DOHH2 (cell line): Measurements from ENCODE around the gene NBPF1.
"Not testable (repeated sequence)": the region's sequence is repeated elsewhere in the genome, so short reads cannot be mapped to it uniquely, and the experiment has no call there.

Source experiments
- H3F3A ChIP-seq: fragments of 200-600 bp; sonication (generic), shearing (Covaris generic); 2 replicates; pipeline ENCODE4 v1.6.0; 2016; ENCODE audit warnings: antibody characterized with exemption, mild to moderate bottlenecking; ENCODE audit not compliant: control insufficient read depth, insufficient read depth
- H3K27ac ChIP-seq: fragments of 200-600 bp; sonication (generic); 2 replicates; pipeline ENCODE4 v1.5.1; 2014; ENCODE audit warnings: low read depth, mild to moderate bottlenecking, low read length, moderate library complexity
- H3K27me3 ChIP-seq: fragments of 200-600 bp; sonication (generic); 2 replicates; pipeline ENCODE4 v1.6.1; 2014; ENCODE audit warnings: mild to moderate bottlenecking, low read length, mixed read lengths; ENCODE audit not compliant: control insufficient read depth
- H3K36me3 ChIP-seq: fragments of 200-600 bp; sonication (generic); 2 replicates; pipeline ENCODE4 v1.6.1; 2014; ENCODE audit warnings: mild to moderate bottlenecking, low read length, moderate library complexity, mixed read lengths; ENCODE audit not compliant: control insufficient read depth
- H3K4me1 ChIP-seq: fragments of 200-600 bp; sonication (generic); 2 replicates; pipeline ENCODE4 v1.6.1; 2014; ENCODE audit warnings: mild to moderate bottlenecking, low read length, mixed read lengths; ENCODE audit not compliant: control insufficient read depth
- H3K4me2 ChIP-seq: fragments of 200-600 bp; sonication (generic); 2 replicates; pipeline ENCODE4 v1.6.0; 2014; ENCODE audit warnings: mild to moderate bottlenecking, low read length, moderate library complexity
- H3K4me3 ChIP-seq: fragments of 200-600 bp; sonication (generic); 2 replicates; pipeline ENCODE4 v1.5.1; 2014; ENCODE audit warnings: mild to moderate bottlenecking, low read length, mixed read lengths
- H3K79me2 ChIP-seq: fragments of 200-600 bp; sonication (generic); 2 replicates; pipeline ENCODE4 v1.6.1; 2014; ENCODE audit warnings: mild to moderate bottlenecking, low read length, mixed read lengths; ENCODE audit not compliant: control insufficient read depth
- H3K9me2 ChIP-seq: fragments of 200-600 bp; sonication (generic); replicated peaks from 2 replicates; pipeline ENCODE4 v1.6.1; 2014; ENCODE audit warnings: mild to moderate bottlenecking, low read length, mixed read lengths; ENCODE audit not compliant: control insufficient read depth
- H3K9me3 ChIP-seq: fragments of 200-600 bp; sonication (generic); 2 replicates; pipeline ENCODE4 v1.6.1; 2014; ENCODE audit warnings: antibody characterized with exemption, low read length, mixed read lengths; ENCODE audit not compliant: control insufficient read depth, insufficient read depth
- H4K20me1 ChIP-seq: fragments of 200-600 bp; sonication (generic); 2 replicates; pipeline ENCODE4 v1.6.0; 2014; ENCODE audit warnings: low read depth, mild to moderate bottlenecking, antibody characterized with exemption, low read length, moderate library complexity; ENCODE audit not compliant: control insufficient read depth, insufficient read depth

The NBPF1 gene

DNA sequence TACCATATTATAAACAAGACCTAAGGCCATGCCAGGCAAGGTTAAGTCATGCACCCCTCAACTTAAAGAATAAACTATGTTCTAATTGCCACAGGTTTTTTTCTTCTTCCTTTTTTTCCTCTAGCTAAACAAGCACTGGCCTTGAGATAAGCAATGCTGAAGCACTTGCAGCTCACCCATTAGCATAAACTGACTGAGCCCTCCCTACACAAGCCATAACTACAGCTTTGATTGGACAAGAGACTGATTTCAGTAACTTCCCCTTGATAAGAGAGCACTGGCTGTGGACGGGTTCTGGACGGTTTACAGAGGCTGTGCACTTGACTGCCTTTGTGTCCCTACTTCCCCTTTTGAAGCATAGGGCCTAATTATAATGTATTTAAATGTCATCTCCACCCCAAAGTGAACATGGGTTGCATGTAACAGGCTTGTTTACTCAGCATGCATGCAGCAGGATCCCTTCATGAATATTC, 72.9 kb downstream of the NBPF1 start:
- peak overlapping the region; percentile 49 for H3K4me2 ChIP-seq
- peak overlapping the region; percentile 62 for H3K27ac ChIP-seq
- not testable (repeated sequence) for H3F3A ChIP-seq, H3K27me3 ChIP-seq, H4K20me1 ChIP-seq, H3K79me2 ChIP-seq, H3K4me3 ChIP-seq, H3K4me1 ChIP-seq, H3K9me3 ChIP-seq, H3K9me2 ChIP-seq, H3K36me3 ChIP-seq

DNA sequence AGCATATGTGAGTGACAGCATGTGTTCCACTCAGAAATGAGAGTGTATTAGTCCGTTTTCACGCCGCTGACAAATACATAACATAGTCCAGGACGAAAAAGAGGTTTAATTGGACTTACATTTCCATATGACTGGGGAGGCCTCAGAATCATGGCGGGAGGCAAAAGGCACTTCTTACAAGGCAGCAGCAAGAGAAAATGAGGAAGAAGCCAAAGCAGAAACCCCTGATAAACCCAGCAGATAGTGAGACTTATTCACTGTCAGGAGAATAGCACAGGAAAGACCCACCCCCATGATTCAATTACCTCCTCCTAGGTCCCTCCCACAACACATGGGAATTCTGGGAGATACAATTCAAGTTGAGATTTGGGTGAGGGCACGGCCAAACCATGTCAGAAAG, 75.8 kb downstream of the NBPF1 start:
- not testable (repeated sequence) for H3F3A ChIP-seq, H3K4me2 ChIP-seq, H3K79me2 ChIP-seq, H4K20me1 ChIP-seq, H3K9me3 ChIP-seq, H3K4me1 ChIP-seq, H3K27me3 ChIP-seq, H3K27ac ChIP-seq, H3K36me3 ChIP-seq, H3K9me2 ChIP-seq, H3K4me3 ChIP-seq

DNA sequence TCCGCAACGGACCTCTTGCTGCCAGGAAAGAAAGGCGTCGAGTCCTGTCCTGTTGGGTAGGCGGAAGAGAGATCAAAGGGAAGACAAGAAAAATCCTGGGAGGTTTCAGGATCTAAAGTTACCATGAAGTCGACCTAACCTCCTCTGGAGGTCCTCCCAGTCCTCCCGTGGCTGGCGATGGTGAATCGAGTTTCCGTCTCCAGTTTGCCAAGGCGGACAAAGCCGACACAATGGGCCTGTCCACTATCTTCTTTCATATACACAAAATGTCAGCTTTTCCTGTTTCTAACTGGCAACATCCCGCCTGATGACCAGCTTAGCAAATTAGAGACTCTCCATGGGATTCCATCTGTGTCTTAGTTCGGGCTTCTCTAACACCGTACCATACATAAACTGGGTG, 76.6 kb downstream of the NBPF1 start:
- H3K9me3 ChIP-seq, H4K20me1 ChIP-seq, H3K79me2 ChIP-seq, H3K36me3 ChIP-seq, H3K4me2 ChIP-seq, H3K4me1 ChIP-seq, H3K27me3 ChIP-seq, H3K9me2 ChIP-seq, H3F3A ChIP-seq, H3K4me3 ChIP-seq, H3K27ac ChIP-seq: not testable (repeated sequence)

DNA sequence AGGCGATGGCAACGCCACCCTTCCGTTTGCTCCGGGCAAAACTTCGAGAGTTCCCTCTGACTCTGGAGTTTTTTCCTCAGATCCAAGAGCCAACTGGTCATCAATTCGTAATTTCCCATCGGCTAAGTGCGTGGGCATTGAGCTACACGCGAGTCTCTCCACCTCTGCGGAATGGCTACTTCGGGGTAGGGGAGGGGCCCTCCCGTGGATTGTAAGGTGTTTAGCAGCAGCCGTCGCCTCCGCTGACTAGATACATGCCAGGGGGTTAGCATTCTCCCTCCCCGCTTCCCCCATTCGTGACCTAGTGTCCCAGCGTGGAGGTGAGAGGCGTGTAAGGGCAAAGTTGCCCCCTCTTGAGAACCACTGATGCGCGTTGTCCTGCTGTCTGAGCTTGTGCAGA, 77.5 kb downstream of the NBPF1 start:
- H3K27me3 ChIP-seq, H3K27ac ChIP-seq, H3F3A ChIP-seq, H3K4me1 ChIP-seq, H3K79me2 ChIP-seq, H3K36me3 ChIP-seq, H3K4me2 ChIP-seq, H3K4me3 ChIP-seq, H3K9me3 ChIP-seq, H3K9me2 ChIP-seq, H4K20me1 ChIP-seq: not testable (repeated sequence)

DNA sequence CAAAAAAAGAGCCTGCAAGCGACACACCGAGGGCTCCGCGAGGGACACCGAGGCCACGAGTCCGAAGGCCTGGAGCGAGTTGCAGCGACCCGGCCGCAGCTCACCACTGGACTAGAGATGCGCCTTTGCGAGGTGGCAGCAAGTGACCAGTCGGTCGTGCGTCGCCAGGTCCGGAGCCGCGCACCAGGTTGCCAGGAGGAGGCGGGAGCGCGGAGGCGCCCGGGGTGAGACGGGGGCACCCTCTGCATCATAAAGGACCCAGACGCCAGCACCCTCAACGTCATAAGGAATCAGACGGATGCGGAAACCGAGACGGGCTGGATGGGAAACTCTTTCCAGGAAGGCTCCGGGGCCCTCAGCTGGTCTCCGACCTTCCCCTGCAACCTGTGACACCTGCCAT, 77.9 kb downstream of the NBPF1 start:
- not testable (repeated sequence) for H3K27me3 ChIP-seq, H3K36me3 ChIP-seq, H3K4me1 ChIP-seq, H4K20me1 ChIP-seq, H3K4me2 ChIP-seq, H3K9me2 ChIP-seq, H3K4me3 ChIP-seq, H3K79me2 ChIP-seq, H3K27ac ChIP-seq, H3F3A ChIP-seq, H3K9me3 ChIP-seq

DNA sequence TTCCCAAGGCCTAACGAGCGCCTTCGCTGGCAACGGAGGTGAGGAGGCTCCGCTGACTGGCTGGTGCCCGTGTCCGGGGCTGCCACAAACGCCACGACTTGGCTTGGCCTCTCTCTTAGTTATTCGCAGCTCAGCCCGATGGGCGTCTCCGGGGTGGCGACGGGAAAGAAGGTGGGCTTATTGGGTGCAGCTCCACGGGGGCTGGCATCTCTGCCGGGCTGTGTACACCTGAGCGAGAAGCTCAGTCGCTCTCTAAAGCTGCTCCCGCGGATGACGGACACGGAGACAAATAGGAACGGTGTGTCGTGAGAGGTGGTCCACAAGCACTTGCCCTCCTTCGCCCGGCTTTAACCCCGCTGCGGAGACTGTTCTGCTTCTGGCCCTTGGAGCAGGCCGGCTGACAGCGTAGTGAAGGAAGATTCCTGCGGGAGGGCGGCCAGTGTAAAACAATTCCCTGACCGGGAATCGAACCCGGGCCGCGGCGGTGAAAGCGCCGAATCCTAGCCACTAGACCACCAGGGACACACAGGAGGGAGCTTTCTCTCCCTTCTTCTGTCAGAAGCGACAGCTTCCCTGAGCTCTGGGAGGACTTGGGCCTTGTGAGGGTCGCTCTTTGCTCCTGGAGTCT, 78.4 kb downstream of the NBPF1 start:
- H3K79me2 ChIP-seq, H3K9me3 ChIP-seq, H3F3A ChIP-seq, H3K27ac ChIP-seq, H3K4me1 ChIP-seq, H3K27me3 ChIP-seq, H3K9me2 ChIP-seq, H4K20me1 ChIP-seq, H3K36me3 ChIP-seq: not testable (repeated sequence)
- Histone ChIP-seq H3K4me2 (peak overlapping the region; percentile 41), H3K4me3 (peak overlapping the region; percentile 43; the same call in 1 of the 2 replicates)

DNA sequence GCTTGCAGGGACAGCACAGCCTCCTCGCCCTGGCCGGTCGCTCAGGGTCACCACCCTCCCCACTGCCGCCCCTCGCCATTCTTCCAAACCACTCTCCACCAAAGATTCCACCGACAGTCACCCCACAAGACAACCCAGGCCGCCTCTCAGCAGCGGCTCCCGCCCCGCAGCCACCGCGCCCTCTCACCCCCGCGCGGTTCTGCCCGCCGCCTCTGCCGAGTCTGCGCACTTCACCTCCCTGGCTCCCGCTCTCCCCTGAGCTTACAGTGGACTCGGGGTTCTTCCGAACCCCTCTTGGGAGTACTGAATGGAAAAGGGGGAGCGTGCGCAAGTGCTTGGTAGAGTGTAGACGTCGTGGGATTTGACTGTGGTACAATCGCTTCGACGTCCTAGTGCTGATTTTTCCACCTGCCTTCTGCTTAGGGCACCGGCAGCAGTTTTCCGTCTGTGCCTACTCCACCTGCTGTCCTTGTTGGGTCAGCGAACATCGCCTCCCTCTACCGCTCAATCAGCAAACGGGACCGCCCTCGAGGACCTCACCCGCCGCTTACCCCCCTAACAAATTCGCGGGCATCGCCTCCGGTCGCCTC, 79.0 kb downstream of the NBPF1 start:
- H4K20me1 ChIP-seq, H3K27me3 ChIP-seq, H3K36me3 ChIP-seq, H3K27ac ChIP-seq, H3K9me2 ChIP-seq, H3K4me3 ChIP-seq, H3K4me1 ChIP-seq, H3K4me2 ChIP-seq, H3K79me2 ChIP-seq, H3F3A ChIP-seq, H3K9me3 ChIP-seq: not testable (repeated sequence)

DNA sequence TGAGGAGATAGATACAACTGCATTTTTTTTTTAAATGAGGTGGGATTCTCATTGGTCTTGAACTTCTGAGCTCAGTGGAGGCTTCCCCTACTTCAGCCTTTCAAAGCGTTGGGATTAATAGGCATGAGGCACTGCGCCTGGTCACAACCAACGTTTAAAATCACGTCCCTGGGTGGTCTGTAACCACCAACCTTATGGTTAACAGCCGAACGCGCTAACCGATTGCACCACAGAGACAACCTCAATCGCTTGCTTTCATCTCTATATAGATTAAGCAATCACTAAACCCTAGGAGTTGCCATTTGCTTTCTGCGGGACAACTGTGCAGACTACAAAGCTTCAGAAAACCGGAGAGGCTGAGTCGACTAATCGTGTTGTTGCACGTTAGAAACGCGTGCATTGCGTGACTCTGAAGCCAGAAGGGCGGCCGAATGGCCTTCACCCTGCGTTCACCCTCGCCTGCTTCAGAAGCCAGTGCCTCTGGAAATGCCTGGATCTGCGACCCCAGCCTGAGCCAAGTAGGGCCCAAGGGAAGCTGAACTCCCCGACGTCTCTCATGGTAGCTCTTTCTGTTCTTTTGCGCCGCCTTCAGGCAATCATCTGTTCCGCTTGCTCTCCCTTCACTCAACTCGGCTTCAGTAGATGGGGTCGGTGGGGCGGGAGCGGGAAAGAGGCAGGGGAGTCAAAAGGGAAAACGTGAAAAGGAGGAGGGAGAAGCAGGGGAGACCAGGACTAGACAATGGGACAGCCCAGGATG, 81.0 kb downstream of the NBPF1 start:
- not testable (repeated sequence) for H3K4me3 ChIP-seq, H3K4me2 ChIP-seq

More for the DNA sequence above, 81.0 kb downstream of the NBPF1 start:
- H3K4me1 ChIP-seq, H3K79me2 ChIP-seq, H4K20me1 ChIP-seq, H3F3A ChIP-seq, H3K36me3 ChIP-seq, H3K27me3 ChIP-seq, H3K27ac ChIP-seq, H3K9me3 ChIP-seq, H3K9me2 ChIP-seq: not testable (repeated sequence)
